NCI-H146 (cell line): ENCODE data around the gene CDK19.
"Not testable (repeated sequence)": the region's sequence is repeated elsewhere in the genome, so short reads cannot be mapped to it uniquely, and the experiment has no call there.

Experiments used
- DNase-seq: peaks from one replicate; lab custom pipeline; 2025; lab: John Stamatoyannopoulos, UW

Gene CDK19

DNA sequence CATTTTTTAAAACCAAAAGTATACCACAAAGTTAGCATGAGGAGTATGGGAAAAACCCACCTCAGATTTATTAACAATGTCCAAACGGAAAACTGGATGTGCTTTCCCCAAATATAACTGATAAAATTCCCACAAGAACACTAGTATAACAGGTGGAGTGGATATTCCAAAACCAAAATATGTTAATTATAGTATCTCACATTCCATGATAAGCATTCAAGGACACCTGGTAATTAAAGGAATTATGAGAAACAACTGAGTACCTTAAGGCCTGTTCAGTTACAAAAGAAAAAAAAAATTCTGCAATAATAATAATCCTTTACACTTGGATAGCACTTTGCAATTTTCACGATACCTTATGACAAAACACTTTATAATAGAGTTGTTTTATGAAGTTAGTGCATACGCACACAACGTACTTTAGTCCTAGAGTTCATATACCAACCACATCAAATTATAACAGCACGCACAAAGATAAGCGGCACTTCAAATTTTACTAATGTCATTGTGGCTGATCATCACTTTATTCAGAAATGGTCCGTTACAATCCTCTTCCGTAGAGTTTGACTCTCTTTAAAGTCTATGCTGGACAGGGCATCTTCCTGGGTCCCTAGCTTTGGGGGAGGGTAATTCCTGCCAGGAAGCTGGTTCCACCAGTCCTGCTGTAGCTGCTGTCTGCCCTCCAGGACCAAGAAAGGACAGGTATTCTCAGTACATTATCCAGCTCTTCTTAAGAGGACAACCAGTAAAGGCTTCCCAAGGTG, 1.7 kb downstream of the CDK19 start:
- DNase-seq, result no peak

DNA sequence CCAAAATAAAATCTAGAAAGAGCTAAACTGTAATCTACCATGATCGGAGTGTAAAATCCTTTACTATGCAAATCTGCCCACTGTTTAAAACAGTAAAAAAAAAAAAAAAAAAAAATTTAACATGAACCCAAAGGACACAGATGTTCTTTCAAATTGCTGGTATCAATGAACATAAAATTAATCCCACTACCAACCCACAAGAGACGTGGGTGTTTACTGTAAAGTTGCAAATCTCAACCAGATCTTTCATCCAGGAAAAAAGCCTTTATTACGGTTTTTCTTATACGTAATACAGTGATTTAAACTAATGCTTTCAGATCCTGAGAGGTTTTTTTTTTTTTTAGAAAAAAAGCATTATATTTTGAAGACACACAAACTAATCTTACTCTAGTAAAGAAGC, 2.5 kb downstream of the CDK19 start:
- DNase-seq, result no peak

DNA sequence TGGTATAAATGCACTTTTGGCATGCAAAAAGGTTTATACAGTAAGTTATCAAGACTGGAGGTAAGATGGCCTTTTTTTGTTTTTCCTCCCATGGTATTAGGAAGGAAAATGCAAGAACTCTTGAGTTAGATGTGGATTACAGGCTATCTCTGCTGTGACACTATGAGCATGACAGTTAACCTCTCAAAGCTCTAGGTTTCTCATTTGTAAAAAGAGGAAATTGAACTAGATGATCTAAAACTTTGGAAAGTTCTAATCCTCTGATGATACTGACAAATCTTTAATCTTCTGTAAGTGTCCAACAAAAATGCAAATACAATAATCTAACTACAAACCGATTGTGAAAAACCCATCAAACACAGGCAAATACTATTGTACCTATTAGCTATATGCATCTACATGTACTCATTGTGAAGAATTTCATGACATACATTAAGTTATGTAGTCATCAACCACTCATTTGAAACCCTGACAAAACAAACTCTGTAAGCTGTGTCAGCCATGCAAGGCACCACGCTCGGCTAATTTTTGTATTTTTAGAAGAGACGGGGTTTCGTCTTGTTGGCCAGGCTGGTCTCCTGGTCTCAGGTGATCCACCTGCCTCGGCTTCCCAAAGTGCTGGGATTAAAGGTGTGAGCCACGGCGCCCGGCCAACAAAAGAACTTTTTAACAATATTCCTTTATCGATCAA, 4.2 kb downstream of the CDK19 start:
- DNase-seq, result no peak

DNA sequence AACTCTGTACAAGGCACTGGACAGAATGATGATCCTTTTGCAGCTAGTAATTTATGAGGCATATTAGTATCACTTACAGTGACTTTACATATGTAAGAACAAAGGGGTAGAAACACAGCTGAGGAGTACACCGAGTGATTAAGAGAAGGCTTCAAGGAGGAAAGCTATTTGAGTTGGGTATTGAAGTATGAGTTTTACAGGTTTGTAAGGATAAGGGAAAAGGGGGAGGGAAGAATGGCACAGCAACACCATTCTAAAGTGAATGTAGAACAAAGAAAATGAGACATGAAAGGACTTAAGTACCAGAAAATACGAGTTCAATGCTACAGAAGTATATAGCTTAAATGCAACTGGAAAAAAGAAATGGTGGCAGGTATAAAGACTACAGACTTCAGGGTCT, 5.5 kb downstream of the CDK19 start:
- no peak for DNase-seq

DNA sequence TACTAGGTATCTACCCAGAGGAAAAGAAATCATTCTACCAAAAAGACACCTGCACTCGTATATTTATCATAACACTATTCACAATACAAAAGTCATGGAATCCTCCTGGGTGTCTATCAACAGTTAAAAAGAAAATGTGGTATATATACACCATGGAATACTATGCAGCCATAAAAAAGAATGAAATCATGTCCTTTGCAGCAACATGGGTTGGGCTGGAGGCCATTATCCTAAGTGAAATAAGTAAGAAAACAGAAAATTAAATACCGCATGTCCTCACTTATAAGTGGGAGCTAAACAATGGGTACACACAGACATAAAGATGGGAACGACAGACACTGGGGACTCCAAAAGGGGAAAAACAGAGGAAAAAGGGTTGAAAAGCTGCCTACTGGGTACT, 13.1 kb downstream of the CDK19 start:
- not testable (repeated sequence) for DNase-seq

DNA sequence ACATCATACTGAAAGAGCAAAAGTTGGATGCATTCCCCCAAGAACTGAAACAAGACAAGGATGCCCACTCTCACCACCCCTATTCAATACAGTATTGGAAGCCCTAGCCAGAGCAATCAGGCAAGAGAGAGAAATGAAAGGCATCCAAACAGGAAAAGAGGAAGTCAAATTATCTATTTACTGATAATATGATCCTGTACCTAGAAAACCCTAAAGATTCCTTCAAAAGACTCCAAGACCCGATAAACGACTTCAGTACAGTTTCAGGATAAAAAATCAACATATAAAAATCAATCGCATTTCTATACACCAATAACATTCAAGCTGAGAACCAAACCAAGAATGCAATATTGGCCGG, 14.5 kb downstream of the CDK19 start:
- DNase-seq, result no peak

DNA sequence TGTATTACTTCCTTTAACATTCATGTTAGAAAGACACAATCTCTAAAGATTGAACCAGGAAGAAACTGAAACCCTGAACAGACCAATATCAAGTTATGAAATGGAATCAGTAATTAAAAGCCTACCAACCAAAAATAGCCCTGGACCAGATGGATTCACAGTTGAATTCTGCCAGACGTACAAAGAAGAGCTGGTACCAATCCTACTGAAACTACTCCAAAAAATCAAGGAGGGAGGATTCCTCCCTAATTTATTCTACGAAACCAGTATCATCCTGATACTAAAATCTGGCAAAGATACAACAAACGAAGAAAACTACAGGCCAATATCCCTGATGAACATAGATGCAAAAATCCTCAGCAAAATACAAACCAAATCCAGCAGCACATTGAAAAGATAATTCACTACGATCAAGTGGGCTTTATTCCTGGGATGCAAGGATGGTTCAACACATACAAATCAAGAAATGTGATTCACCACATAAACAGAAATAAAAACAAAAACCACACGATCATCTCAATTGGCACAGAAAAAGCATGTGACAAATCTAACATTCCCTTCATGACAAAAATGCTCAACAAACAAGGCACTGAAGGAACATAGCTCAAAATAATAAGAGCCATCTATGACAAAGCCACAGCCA, 15.0 kb downstream of the CDK19 start:
- DNase-seq, result no peak

DNA sequence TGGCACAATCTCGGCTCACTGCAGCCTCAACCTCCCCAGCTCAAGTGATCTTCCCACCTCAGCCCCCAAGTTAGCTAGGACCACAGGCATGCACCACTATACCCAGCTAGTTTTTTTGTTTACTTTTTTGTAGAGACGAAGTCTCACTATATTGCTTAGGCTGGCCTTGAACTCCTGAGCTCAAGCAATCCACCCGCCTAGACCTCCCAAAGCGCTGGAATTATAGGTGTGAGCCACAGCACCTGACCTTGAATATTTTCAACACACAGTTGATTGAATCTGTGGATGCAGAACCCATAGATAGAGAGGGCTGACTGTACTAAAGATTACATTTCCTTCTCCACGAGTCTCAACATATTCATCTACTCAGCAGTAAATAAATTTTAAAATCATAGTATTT, 15.6 kb downstream of the CDK19 start:
- no peak for DNase-seq

DNA sequence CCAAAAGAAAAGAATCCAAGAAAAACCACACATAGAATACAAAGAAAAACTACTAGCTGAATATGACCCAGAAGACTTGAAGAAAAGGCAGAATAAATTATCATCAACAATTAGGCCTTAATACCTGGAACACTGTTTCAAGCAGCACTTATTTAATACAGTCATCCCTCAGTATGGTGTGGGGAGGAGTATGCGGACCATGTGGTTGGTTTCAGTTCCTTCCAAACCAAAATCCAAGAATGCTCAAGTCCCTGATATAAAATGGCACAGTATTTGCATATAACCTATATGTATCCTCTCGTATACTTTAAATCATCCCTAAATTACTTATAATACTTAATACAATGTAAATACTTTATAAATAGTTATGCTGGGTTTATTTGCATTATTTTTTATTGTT, 16.1 kb downstream of the CDK19 start:
- no peak for DNase-seq

DNA sequence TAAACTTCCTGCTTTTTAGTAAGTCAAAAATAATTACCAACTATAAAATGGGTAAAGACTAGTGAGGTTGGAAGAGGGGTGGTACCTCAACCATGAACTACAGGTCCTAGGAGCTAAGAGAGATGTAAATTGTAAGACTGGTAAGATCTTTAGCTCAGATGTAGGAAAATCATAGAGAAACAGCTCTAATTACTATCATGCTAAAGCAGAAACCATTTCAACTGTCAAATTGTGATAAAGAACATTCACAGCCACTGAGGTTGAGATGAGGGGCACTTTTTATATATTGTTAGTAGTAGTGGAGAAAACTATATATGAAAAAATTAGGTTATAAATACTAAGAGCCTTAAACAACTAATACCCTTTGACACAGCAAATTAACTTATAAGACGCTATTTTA, 20.0 kb downstream of the CDK19 start:
- no peak for DNase-seq

DNA sequence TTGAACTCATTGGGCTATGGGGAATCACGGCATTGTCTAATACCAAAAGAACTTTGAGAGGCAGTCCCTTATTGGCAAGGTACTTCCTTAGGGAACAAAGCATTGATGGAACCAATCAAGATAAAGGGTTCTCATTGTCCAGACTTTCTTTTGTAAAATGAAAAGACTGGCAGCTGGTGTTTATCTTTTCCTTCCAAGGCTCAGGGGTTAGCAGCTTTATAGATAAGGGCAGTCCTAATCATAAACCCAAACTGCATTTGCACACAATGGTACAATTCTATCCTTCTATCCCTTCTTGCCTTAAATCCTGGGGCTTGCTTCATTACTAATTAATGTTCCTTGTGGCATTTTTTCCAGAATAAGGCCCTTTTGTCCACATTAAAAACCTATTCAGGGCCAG, 28.6 kb downstream of the CDK19 start:
- peak; percentile 1 for DNase-seq

DNA sequence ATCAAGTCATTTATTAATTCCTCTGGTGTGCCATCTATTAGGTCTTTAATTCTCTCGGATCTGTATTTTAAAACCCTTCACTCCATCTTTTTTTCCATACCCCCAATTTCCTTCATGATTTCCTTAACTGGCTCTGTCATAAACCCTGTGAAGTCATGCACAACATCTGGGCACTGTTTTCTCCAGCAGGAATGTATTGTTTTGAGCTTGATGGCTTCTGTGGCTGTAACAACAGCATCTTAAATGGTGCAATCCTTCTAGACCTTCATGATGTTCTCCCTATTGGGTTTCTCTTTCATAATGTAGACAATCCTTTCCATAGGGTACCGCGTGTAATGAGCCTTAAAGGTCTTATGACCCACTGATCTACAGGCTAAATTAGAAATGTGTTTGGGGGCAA, 29.0 kb downstream of the CDK19 start:
- no peak for DNase-seq

DNA sequence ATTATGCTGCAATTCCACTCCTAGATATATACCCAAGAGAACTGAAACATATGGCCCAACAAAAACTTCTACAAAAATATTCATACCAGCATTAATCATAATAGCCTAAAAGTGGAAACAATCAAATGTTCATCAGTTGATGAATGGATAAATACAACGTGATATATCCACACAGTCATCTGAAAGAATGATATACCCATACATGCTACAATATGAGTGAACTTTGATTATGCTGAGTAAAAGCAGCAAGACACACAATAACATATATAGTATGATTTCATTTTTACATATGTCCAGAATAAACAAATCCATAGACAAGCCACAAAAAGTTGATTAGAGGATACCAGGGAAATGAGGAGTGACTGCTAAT, 30.7 kb downstream of the CDK19 start:
- DNase-seq, result no peak

DNA sequence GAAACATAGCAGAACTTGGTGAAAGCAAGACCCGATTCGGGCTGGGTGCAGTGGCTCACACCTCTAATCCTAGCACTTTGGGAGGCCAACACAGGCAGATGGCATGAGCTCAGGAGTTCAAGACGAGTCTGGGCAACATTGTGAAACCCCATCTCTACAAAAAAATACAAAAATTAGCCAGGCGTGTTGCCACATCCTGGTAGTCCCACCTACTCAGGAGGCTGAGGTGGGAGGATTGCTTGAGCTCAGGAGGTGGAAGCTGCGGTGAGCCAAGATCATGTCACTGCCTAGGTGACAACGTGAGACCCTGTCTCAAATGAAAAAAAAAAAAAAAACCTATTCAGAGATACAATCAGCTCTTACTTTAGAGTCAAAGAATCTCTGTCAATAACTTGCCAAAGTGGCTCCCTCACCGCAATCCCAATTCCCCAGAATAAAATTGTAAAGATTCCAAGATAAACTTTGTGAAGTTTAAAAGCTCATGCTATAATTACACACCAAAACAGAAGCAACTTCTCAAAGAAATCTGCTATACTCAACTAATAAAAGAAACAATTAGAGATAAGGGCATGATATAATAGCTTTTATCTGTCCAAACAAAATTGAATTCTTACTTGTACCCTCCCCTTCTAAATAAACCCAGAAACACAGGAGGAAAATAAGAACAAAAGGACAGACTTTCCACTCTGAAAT, 33.6 kb downstream of the CDK19 start:
- no peak for DNase-seq

DNA sequence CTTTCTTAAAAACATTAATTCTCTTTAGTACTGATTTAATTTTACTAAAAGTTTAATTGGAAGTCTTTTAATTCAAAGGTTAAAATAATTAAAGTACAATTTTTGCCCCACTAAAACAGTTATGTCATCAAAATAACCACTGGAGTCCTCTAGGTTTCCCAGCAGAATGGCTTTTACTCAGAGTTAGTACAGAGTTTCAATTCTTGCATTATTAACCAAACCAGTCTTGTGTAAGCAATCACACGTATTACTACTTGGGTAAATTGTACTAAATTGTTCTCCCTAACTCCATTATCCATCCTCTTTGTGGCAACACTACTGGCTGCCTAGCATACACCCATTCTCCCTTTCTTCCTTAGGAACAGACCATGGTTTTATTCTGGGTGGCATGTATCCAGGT, 36.9 kb downstream of the CDK19 start:
- no peak for DNase-seq

DNA sequence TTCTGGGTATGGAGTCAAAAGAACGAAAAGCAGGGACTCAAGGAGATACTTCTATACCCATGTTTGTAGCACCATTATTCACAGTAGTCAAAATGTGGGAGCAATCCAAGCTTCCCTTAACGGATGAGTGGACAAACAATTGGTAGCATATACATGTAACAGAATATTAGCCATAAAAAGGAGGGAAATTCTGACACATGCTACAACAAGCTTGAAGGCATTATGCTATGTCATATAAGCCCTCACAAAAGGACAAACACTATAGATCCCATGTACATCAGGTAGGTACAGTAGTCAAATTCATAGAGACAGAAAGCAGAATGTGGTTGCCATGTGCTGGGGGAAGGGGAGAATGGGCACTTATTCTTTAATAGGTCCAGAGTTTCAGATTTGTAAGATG, 37.6 kb downstream of the CDK19 start:
- no peak for DNase-seq

DNA sequence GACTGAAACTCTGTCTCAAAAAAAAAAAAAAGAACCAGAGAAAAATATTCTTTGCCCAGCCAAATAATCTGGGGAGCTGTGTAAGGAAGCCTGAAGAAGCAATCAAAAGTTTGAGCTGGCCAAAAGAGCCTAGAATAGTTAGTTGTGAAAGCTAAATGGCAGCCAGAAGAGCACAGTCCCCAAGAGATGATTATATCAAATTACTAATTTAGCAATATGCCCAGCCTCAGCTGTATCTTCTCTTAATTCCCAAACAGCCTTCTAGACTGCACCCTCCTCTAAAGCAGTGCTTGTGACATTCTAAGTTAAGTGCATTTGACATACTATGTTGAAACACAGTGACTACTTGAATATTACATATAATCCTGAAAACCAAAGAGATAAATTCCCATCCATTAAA, 38.9 kb downstream of the CDK19 start:
- DNase-seq, result no peak

DNA sequence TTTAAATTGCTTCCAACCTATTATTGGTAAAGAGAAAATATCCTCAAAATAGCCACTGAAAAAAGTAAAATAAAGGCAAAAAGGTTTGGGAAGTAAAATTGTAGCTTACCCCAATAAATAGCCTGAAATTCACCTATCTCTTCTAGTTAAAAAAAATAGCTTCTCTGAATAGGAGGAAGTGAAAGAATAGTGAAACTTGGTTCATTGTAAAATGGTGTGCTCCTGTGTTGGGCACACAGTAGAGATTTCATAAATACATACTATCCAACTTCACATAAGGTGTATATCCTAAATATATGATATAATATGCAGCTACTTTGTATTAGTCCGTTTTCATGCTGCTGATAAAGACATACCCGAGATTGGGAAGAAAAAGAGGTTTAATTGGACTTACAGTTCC, 45.3 kb downstream of the CDK19 start:
- DNase-seq, result no peak

DNA sequence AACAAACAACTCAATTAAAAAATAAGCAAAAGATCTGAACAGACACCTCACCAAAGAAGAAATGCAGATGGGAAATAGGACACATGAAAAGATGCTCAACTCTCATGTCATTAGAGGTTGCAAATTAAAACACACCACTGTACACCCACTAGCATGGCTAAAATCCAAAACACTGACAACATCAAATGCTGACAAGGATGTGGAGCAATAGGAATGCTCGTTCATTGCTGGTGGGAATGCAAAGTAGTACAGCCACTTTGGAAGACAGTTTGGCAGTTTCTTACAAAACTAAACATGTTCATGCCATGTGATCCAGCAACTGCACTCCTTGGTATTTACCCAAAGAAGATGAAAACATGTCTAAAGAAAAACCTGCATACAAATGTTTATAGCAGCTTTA, 47.2 kb downstream of the CDK19 start:
- DNase-seq, result no peak

DNA sequence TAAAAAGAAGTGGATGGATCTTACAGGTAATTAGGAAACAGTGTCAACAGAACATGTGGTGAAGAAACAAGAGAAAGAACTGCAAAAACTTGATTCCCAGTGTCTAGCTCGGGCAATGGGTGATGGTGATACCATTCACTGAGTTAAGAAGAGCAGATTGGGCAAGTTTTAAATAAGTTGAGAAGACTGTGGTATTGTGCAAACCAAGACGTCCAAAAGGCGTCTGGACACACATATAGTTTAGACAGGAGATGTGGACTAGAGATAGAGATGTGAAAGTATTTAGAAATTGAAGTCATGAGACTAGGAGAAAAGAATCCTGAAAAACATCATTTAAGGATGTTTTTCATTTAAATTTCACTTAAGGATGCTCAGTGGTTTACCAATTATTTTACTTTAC, 53.9 kb downstream of the CDK19 start:
- DNase-seq, result no peak

DNA sequence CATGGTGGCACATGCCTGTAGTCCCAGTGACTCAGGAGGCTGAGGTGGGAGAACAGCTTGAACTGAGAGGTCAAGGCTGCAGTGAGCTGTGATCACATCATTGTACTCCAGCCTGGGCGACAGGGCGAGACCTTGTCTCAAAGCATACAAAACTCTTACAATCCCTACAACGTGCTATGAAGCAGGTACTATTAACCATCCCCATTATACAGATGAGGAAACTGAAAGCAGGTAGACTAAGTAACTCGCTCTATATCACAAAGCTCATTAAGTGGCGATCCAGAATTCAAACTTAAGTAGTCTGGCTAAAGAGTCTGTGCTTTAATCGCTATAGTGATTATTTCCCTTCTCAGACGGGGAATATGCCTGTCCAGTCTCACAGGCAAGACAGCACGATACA, 54.7 kb downstream of the CDK19 start:
- no peak for DNase-seq

DNA sequence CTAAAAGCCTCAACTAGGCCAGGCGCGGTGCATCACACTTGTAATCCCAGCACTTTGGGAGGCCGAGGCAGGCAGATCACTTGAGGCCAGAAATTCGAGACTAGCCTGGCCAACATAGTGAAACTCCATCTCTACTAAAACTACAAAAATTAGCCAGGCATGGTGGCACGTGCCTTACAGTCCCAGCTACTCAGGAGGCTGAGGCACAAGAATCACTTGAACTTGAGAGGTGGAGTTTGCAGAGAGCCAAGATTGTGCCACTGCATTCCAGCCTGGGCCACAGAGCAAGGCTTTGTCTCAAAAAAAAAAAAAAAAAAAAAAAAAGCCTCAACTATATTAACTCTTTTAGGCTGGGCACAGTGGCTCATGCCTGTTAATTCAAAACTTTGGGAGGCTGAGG, 55.2 kb downstream of the CDK19 start:
- DNase-seq, result not testable (repeated sequence)

DNA sequence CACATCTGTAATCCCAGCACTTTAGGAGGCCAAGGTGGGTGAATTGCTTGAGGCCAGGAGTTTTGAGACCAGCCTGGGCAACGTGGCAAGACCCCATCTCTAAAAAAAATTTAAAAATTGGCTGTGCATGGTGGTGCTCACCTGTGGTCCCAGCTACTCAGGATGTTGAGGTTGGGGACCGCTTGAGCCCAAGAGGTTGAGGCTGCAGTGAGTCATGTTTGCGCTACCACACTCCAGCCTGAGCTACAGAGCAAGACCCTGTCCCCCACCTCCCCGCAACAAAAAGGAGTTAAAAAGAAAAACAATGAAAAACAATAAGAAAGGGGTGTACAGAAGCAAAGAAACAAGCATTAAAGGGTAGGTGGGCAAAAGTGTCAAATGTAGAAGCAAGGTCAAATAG, 57.3 kb downstream of the CDK19 start:
- DNase-seq, result no peak
